Activated CD4-positive, alpha-beta T cell treated with anti-CD3 and anti-CD28 coated beads for 1 hour (primary cell): ENCODE data around the gene RGS16.

ENCODE experiments used
- DNase-seq: peaks from one replicate; pipeline ENCODE4 v3.0.0-alpha.2; 2020

RGS16 gene

GRCh38 chr1:182570611-182570970, 33.6 kb downstream of the RGS16 start:
- no peak for DNase-seq

DNA sequence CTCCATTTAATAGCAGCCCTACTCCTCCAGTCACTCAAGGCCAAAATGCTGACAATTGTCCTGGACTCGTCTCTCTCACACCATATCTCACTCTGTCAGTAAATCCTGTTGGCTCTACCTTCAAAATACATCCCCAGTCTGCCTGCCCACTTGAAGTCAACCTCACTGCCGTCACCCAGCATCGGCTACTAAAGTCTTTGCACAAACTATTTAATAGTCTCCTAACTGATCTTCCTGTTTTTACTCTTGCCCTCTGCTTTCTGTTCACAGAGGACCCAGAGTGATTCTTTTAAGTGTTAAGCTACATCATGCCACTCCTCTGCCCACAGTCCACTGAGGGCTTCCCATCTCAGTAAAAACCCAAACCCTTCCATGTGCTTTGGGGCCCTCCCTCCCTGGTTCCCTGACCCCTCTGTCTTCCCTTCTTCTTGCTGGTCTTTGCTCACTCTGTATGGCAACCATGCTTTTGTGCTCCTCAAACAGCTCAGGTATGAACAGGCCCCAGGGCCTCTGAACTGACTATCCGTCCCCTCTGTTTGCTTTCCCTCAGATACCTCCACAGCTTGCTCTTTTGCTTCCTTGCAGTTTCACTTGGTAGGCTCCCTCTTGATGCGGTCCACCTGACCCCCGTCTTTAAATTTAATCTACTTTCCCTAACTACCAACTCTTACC, 34.1 kb downstream of the RGS16 start:
- DNase-seq = no peak

GRCh38 chr1:182568647-182569284, 35.4 kb downstream of the RGS16 start:
- DNase-seq = no peak

GRCh38 chr1:182567629-182568028, 36.6 kb downstream of the RGS16 start:
- no peak for DNase-seq

GRCh38 chr1:182565537-182565936, 38.7 kb downstream of the RGS16 start:
- no peak for DNase-seq

GRCh38 chr1:182564406-182565004, 39.7 kb downstream of the RGS16 start:
- DNase-seq = no peak

- DNase-seq = no peak
These were observed 41.1 kb downstream of the RGS16 start for GRCh38 chr1:182563095-182563494.

DNA sequence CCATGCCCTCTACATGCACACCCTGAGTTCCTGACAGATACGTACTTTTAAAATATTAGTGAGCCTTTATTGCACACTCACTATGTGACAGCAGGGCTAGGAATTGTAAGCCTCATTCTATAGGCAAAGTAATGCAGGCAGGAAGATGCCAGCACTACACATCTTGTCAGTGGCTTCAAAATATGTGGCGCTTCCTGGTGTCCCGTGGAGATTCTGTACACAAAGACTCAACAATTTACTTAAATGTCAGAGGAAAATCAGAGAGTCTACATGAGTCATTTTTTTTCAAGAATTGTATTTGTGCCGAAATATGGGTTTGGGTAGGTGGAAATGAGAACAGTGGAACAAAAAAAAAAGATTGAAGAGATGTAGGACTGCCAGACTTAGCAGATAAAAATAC, 42.7 kb downstream of the RGS16 start:
- DNase-seq = no peak

- no peak for DNase-seq
These were observed 43.7 kb downstream of the RGS16 start for GRCh38 chr1:182560392-182560984.

- DNase-seq = no peak
These were observed 47.9 kb downstream of the RGS16 start for GRCh38 chr1:182556279-182556678.

DNA sequence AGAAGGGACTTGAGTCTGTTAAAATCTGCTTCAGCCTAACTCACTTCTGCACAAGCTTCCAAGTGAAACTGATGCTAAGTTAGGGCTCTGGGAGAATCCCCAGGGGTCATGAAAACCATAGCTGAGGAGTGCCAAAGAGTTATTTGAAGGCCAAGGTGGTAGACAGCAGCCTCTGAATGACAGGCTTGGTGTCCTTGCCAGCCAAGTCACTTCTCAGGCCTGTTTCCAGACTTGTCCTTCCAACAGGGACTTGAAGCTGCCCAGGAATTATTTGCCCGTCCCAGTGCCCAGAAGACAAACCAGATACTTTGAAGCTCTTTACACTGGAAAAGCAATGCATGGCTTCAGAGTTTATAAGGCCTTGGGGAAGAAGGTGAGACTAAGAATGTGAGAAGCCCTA, 48.7 kb downstream of the RGS16 start:
- no peak for DNase-seq

DNA sequence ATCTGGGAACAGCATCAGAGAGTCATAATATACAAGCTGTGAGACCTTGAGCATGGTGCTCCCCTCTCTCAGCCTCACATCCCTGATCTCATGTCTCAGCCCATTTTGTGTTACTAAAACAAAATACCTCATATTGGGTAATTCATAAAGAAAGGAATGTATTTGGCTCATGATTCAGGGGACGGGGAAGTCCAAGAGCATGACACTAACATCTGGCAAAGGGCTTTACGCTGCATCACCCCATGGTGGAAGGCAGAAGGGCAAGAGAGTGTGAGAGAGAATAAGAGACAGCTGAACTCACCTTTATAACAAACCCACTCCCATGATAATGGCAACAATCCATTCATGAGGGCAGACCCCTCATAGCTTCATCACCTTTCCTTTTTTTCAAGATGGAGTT, 51.7 kb downstream of the RGS16 start:
- no peak for DNase-seq

GRCh38 chr1:182549811-182550210, 54.4 kb downstream of the RGS16 start:
- DNase-seq = no peak

GRCh38 chr1:182549346-182549745, 54.8 kb downstream of the RGS16 start:
- no peak for DNase-seq
